Measurements from ENCODE around the gene ANKRD29.

Gene ANKRD29

DNA sequence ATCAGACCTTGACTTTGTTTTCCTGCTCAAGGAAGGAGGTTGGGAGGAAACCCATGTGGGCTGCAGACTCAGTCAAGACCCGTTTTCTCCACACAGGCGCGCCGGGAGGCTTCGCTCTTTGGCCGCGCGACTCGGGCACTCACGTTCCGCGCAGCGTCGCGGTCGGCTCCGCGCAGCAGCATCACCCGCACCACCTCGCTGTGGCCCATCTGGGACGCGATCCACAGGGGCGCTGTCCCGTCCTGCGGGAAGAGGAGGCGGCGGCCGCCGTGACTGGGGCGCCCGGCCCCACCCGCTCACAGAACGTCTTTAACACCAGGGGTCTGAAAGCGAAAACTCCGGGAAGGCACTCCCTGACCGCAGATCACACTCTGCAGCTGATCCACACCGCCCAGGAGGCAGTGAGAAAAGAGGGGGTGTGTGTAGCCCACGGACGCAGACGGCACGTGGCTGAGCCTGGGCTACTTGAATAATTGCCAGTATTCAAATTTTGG lies 43.3 kb downstream of the ANKRD29 start:
- TF ChIP-seq CTCF (IDR thresholded peaks at IDR 0.05), result no peak
- peaks cover 0 to 18% of the 10 kb centered on the region in 2 donors for H3K27me3 ChIP-seq
- no peak overlapping the region for H3K27ac ChIP-seq
- H3K4me1 ChIP-seq, result peaks cover 0 to 16% (median 10%) of the 10 kb centered on the region in 4 donors
- no peaks in the 10 kb centered on the region for H3K9me3 ChIP-seq
- DNase-seq, result no peak
- H3K36me3 ChIP-seq, result no peaks in the 10 kb centered on the region
- H3K4me3 ChIP-seq, result peak overlapping the region; percentile 41 to 53
- intact Hi-C loops (cut with DNase I; ENCODE audit: low total_unique reads), result no loop called here

GRCh38 chr18:23618862-23619387 lies 43.8 kb downstream of the ANKRD29 start:
- Histone ChIP-seq H3K4me3 (peak overlapping the region; percentile 41 to 53), H3K9me3 (no peaks in the 10 kb centered on the region), H3K27me3 (peaks cover 0 to 18% of the 10 kb centered on the region in 2 donors), H3K36me3 (no peaks in the 10 kb centered on the region), H3K4me1 (peaks cover 0 to 16% (median 10%) of the 10 kb centered on the region in 4 donors), H3K27ac (no peak overlapping the region)
- intact Hi-C loops (cut with DNase I; ENCODE audit: low total_unique reads), result no loop called here
- no peak for DNase-seq
- TF ChIP-seq CTCF (IDR thresholded peaks at IDR 0.05), result no peak

DNA sequence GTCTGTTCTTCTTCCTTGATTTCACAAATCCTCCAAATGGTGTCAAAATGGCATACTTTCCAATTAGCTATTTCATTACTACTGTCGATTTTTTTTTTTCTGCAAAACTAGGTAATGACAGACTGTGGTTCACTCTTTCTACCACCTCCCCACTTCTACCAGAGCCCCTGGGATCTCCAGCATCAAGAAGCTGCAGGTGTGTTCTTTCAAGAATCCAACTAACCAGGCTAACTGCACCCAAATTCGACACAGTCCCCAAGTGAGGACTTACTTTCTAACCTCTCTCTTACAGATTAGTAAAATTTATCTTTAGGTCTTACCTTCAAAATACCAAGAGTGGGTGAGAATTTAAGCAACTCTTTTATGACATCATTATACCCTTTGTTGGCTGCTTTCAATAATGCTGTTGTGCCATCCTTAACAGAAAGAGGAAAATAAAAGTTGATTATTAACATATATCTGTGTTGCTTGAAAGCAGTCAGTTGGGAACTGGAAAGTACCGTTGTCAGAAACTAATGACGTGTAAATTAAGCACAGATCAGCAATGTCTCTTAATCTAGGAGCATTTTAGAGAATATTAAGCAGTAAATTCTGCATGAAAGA lies 45.2 kb downstream of the ANKRD29 start:
- intact Hi-C loops (cut with DNase I; ENCODE audit: low total_unique reads), result no loop called here
- Histone ChIP-seq H3K4me1 (peaks cover 0 to 16% (median 10%) of the 10 kb centered on the region in 4 donors), H3K27me3 (peaks cover 0 to 18% of the 10 kb centered on the region in 2 donors), H3K36me3 (no peaks in the 10 kb centered on the region), H3K27ac (no peak overlapping the region), H3K4me3 (no peak overlapping the region), H3K9me3 (no peaks in the 10 kb centered on the region)
- no peak for DNase-seq
- TF ChIP-seq CTCF (IDR thresholded peaks at IDR 0.05), result no peak

- peaks cover 0 to 12% of the 10 kb centered on the region in 2 donors for H3K27me3 ChIP-seq
- H3K27ac ChIP-seq, result no peak overlapping the region
- no peak overlapping the region for H3K4me3 ChIP-seq
- no peaks in the 10 kb centered on the region for H3K36me3 ChIP-seq
- no peak for DNase-seq
- H3K4me1 ChIP-seq, result peaks cover 0 to 12% (median 10%) of the 10 kb centered on the region in 4 donors
- H3K9me3 ChIP-seq, result no peaks in the 10 kb centered on the region
- TF ChIP-seq CTCF (IDR thresholded peaks at IDR 0.05), result no peak
- intact Hi-C loops (cut with DNase I; ENCODE audit: low total_unique reads), result no loop called here
These were observed 46.5 kb downstream of the ANKRD29 start for GRCh38 chr18:23616258-23616657.

- Histone ChIP-seq H3K4me1 (peaks cover 0 to 12% (median 10%) of the 10 kb centered on the region in 4 donors), H3K4me3 (no peak overlapping the region), H3K27ac (no peak overlapping the region), H3K9me3 (no peaks in the 10 kb centered on the region), H3K27me3 (peaks cover 0 to 8% of the 10 kb centered on the region in 2 donors), H3K36me3 (no peaks in the 10 kb centered on the region)
- no peak for DNase-seq
- no peak for TF ChIP-seq CTCF (IDR thresholded peaks at IDR 0.05)
- intact Hi-C loops (cut with DNase I; ENCODE audit: low total_unique reads), result no loop called here
These were observed 47.8 kb downstream of the ANKRD29 start for GRCh38 chr18:23614891-23615290.

All from tibial artery (tissue), 4 donors.